NCI-H748 treated with DMSO at 0.1 percent for 48 hours (cell line): ENCODE measurements around the gene PPP4R3C.
"Not testable (repeated sequence)": the region's sequence is repeated elsewhere in the genome, so short reads cannot be mapped to it uniquely, and the experiment has no call there.

Experiments used
- DNase-seq: peaks from one replicate; lab custom pipeline; 2025; lab: John Stamatoyannopoulos, UW

PPP4R3C gene

GRCh38 chrX:27463187-27463586, at the start of gene PPP4R3C:
Gene PPP4R3C, minus strand, starts transcription at chrX:27463341. Its CDS starts 45 bp downstream, at chrX:27463296.
- no peak for DNase-seq

GRCh38 chrX:27491397-27491796, 28.3 kb upstream of the PPP4R3C start:
- no peak for DNase-seq

- no peak for DNase-seq
Observed at GRCh38 chrX:27466051-27466450, 2.9 kb upstream of the PPP4R3C start.

- DNase-seq, result no peak
Observed at GRCh38 chrX:27465036-27465435, 1.9 kb upstream of the PPP4R3C start.

GRCh38 chrX:27459129-27459528, 4.0 kb downstream of the PPP4R3C start:
- DNase-seq, result not testable (repeated sequence)

- DNase-seq, result not testable (repeated sequence)
Observed at GRCh38 chrX:27458544-27458943, 4.6 kb downstream of the PPP4R3C start.

- no peak for DNase-seq
Observed at GRCh38 chrX:27451324-27451723, 11.8 kb downstream of the PPP4R3C start.

- no peak for DNase-seq
Observed at GRCh38 chrX:27446423-27446822, 16.7 kb downstream of the PPP4R3C start.

GRCh38 chrX:27445438-27445837, 17.7 kb downstream of the PPP4R3C start:
- no peak for DNase-seq

GRCh38 chrX:27444093-27444908, 18.8 kb downstream of the PPP4R3C start:
- DNase-seq, result no peak

GRCh38 chrX:27442392-27442791, 20.7 kb downstream of the PPP4R3C start:
- DNase-seq, result not testable (repeated sequence)

GRCh38 chrX:27439771-27440170, 23.4 kb downstream of the PPP4R3C start:
- DNase-seq, result no peak

GRCh38 chrX:27438937-27439336, 24.2 kb downstream of the PPP4R3C start:
- DNase-seq, result no peak

GRCh38 chrX:27435031-27435430, 28.1 kb downstream of the PPP4R3C start:
- DNase-seq, result no peak
